HFF-Myc (cell line): Measurements from ENCODE around the gene TOR4A.

Experiments
- DNase-seq: peaks from one replicate; pipeline ENCODE4 v3.0.0-alpha.2; 2011; ENCODE audit warnings: low read depth; ENCODE audit errors: extremely low read depth
- H3K4me3 ChIP-seq: replicated peaks from 2 replicates; pipeline ENCODE4 v1.5.1; 2011; ENCODE audit warnings: low read depth, mild to moderate bottlenecking, control low read depth, low read length
- TF ChIP-seq, protein P1 (sequence below): IDR thresholded peaks from 2 replicates; pipeline ENCODE4 v1.5.1; 2012; ENCODE audit warnings: mild to moderate bottlenecking, low read depth, low read length, control low read depth; ENCODE audit errors: missing control alignments

TOR4A gene

DNA sequence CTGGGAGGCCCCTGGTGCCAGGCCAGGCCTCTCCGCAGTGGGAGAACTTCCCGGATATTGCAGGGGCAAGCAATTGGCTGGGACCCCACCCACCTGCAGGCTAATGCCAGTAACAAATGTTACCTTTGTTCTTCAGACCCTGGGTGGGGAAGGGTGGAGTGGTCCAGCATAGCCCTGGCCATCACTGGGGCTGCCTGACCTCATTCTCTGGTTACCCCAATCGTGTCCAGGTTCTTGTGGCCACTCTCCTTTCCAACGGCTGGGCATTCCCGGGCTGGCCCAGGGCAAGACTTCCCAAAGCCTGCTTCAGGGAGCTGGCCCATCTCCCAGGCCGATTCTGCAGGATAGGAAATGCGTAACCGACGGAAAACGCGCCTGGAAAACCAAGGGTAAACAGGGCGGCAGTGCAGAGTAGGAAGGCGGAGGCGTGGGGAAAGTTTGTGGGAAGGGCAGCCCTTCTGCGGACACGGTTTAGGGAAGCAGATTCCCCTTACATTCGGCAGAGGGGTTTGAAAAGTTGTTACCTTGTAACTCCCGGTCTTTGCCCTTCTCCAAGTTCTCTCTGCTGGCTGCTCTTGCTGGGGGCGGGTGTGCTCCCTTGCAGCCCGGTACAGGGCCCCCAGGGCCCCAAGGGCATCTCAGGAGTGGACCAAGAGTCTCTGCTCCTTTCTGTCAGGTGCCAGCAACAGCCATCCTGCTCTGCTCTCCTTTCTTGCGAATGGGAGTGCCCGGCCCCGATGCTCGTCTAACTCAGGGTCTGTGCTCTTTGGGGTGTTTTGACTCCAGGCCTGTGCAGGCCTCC is 21.1 kb downstream of the TOR4A start:
- TF ChIP-seq, protein P1, sequence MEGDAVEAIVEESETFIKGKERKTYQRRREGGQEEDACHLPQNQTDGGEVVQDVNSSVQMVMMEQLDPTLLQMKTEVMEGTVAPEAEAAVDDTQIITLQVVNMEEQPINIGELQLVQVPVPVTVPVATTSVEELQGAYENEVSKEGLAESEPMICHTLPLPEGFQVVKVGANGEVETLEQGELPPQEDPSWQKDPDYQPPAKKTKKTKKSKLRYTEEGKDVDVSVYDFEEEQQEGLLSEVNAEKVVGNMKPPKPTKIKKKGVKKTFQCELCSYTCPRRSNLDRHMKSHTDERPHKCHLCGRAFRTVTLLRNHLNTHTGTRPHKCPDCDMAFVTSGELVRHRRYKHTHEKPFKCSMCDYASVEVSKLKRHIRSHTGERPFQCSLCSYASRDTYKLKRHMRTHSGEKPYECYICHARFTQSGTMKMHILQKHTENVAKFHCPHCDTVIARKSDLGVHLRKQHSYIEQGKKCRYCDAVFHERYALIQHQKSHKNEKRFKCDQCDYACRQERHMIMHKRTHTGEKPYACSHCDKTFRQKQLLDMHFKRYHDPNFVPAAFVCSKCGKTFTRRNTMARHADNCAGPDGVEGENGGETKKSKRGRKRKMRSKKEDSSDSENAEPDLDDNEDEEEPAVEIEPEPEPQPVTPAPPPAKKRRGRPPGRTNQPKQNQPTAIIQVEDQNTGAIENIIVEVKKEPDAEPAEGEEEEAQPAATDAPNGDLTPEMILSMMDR: no peak
- no peak overlapping the region for H3K4me3 ChIP-seq
- DNase-seq: no peak

DNA sequence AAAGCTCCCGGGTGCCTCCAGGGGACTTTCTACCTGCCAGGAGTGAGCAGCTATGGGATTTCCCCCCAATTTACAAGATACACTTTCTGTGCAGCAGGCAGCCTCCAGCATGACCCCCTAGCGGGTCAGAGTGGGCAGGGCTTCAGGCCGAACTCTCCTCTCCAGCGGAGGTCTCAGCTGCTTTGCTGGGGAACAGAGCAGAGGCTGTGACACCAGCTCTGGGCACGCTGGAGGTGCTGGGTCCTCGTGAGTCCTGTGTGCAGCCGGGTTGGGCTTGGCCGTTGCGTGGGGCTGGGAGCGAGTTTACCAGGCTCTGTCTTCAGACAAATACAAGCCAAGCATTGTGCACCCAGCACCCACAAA is 21.7 kb downstream of the TOR4A start:
- no peak for DNase-seq
- TF ChIP-seq, protein P1: no peak
- H3K4me3 ChIP-seq: no peak overlapping the region

DNA sequence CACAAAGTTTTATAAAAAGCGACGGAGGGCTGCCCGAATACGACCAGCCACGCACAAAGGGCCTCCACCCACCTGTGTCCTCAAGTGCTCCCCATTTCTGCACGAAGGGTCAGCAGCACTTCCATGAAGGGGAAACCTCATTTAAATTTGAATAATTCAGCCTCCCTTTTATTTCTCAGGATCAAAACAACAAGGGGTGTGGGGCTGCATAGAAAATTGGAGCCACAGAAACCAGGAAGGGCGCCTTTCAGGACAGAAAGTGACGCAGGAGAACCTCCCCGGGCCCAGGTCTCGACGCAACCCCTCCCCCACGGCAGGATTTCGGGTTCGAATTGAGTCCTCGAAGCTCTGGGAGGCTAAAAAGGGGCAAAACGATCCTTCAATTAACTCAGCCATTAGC is 22.4 kb downstream of the TOR4A start:
- no peak for DNase-seq
- TF ChIP-seq, protein P1: no peak
- peak overlapping the region; percentile 42; the same call in 1 of the 2 replicates for H3K4me3 ChIP-seq

DNA sequence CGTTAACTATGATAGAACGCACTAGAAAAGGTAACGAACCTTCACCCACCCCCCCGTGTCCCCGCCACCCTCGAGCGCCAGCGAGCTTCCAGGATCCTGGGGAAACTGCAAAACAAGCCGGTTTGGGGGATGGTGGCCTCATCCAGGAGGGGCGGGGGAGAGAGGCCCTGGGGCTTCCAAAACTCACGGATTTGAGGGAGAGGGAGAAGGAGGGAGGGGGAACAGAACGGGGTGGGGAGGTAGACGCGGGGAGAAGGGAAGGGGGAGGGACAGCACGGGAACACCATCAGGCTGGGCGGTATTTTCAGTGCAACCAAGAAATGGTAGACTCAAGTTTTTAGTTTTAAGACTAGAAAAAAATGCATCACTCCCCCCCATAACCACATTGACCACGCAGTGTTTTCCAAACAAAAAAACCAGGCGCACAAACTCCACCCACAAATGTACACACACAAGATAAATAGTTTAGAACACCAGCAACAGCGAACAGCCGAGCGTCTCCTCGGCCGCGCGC is 23.1 kb downstream of the TOR4A start:
- no peak for DNase-seq
- peak overlapping the region; percentile 42 for H3K4me3 ChIP-seq
- TF ChIP-seq, protein P1: no peak

DNA sequence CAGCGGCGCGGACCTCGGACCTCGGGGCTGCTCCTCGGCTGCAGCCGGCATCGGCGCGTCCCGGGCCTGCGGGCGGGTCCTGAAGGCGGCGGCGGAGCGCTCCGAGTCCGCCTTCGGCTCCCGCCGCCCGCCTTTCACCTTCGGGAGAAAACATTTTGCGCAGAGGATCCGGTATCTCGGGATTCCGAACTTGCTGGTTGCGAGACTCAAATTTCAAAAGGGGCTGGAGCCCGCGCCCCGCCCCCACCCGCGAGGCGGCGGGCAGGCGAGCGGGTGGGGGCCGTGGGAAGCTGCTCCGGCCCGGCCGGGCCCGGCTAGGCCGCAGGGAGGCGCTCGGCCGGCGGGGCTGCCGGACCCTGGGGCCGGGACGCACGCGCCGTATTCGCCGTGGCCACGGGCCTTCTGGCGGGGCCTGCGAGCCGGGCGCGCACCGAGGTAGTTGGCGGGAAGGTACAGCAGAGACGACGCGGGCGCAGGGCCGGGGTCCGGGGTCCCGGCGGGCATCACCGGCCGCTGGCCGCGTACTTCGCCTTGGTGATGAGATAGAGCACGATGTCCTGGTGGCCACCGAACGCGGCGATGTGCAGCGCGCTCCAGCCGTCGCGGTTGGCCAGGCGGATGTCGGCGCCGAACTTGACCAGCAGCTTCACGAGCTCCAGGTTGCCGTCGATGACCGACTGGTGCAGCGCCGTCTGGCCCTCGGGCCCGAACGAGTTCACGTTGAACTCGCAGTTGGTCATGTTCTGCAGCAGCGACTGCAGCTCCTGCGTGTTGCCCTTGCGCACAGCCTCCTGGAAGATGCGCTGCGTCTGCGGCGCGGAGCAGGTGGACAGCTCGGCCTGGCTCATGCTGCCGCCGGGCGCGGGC is 23.8 kb downstream of the TOR4A start:
- TF ChIP-seq, protein P1: no peak
- peak overlapping the region; percentile 42 for H3K4me3 ChIP-seq
- no peak for DNase-seq

DNA sequence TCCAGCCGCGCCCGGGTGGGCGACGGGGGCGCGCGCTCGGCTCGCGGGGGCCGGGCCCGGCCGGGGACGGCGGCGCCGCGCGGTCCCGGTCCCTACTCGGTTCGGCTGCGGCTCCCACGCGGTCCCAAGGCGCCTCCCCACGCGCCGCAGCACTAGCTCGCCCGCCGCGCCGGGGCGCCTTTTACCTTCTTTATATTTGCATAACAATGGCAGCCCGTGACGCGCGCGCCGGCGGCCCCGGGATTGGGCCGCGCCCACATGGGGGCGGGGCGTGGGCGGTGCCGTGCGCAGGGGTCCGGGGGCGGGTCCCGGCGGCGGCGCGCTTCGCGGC is 24.6 kb downstream of the TOR4A start, which contains the start of gene NRARP:
Gene NRARP, minus strand, starts transcription at position 154 of the 331 bp plus-strand sequence. CDS start 343 bp downstream, outside the sequence.
- TF ChIP-seq, protein P1: no peak
- no peak for DNase-seq
- H3K4me3 ChIP-seq: peak within 1 kb of the TSS; percentile 42
